ENCODE data around the gene MOGAT1. TPM values are rescaled to one million over a fixed set of nuclear protein-coding genes. Genes with fewer than 3 reads are reported as not detected.
A peak's percentile ranks its signal among the peaks of the same experiment; 100 is the strongest.

MOGAT1 gene, protein sequence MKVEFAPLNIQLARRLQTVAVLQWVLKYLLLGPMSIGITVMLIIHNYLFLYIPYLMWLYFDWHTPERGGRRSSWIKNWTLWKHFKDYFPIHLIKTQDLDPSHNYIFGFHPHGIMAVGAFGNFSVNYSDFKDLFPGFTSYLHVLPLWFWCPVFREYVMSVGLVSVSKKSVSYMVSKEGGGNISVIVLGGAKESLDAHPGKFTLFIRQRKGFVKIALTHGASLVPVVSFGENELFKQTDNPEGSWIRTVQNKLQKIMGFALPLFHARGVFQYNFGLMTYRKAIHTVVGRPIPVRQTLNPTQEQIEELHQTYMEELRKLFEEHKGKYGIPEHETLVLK
- total RNA-seq: not detected

- no peak within 1 kb of the TSS for H3K27ac Mint-ChIP-seq
- H3K4me3 Mint-ChIP-seq: peak within 1 kb of the TSS; percentile 62
- no peaks in the 10 kb centered on the region for H3K9me3 Mint-ChIP-seq
- no peaks in the 10 kb centered on the region for H3K36me3 Mint-ChIP-seq (ENCODE audit: low read depth)
- H3K27me3 Mint-ChIP-seq: peaks cover 51% of the 10 kb centered on the region
- H3K4me1 Mint-ChIP-seq: peaks cover 8% of the 10 kb centered on the region
- ATAC-seq (replicated peaks): peak; percentile 43
Measured at GRCh38 chr2:222671259-222672067, at the start of gene MOGAT1. MOGAT1 (plus strand) TSS chr2:222671658; CDS start chr2:222671786, 128 bp downstream.

GRCh38 chr2:222621893-222622292 lies 49.6 kb upstream of the MOGAT1 start:
- Mint-ChIP-seq H3K4me1 (no peaks in the 10 kb centered on the region), H3K36me3 (ENCODE audit: low read depth) (peaks cover 95% of the 10 kb centered on the region), H3K9me3 (no peaks in the 10 kb centered on the region), H3K4me3 (no peak overlapping the region), H3K27ac (no peak overlapping the region), H3K27me3 (no peaks in the 10 kb centered on the region)
- no peak for ATAC-seq (replicated peaks)

DNA sequence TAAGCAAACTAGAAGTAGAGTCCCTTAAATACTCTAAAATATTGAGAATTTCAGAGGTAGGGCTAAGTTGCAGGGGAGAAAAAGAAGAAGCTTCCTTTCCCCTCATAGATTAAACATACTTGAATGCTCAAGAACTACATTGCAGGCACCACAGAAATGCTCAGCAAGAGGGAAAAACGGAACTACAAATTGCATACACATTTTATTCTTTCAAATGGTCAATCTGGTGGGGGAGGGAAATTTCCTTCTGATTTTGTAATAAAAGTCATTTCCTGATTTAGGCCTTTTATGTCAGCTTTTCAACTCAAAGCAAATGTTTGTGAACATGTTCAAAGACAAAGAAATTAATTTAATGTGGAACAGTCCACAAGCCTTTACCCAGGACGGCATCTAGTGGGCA lies 48.5 kb upstream of the MOGAT1 start:
- Mint-ChIP-seq H3K4me1 (no peaks in the 10 kb centered on the region), H3K36me3 (ENCODE audit: low read depth) (peaks cover 97% of the 10 kb centered on the region), H3K4me3 (no peak overlapping the region), H3K27me3 (no peaks in the 10 kb centered on the region), H3K27ac (no peak overlapping the region), H3K9me3 (no peaks in the 10 kb centered on the region)
- no peak for ATAC-seq (replicated peaks)

DNA sequence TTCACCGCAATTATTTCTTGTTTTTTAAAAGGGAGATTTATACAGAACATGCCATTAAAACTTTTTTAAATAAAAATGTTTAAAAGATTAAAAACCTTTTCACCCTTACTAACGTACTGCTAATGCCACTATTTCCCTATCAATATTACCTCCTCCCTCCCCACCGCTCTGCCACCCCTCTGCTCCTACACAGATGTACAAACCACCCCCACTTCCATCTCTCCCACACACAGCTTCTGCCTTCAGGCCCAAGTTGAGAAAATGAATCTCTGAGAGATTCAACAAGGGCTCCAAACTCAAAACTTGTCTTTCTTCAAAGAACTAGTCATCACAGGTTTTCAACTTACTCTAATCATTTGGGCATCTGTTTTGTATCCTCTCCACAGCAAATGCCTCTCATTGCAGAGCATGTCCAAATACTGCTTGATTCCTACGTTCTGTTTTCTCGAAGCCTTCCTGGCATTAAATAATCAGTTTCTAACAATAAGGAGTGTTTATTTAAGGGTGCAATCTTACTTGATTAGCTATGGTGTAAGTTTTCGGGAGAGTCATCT lies 47.6 kb upstream of the MOGAT1 start:
- H3K27me3 Mint-ChIP-seq: no peaks in the 10 kb centered on the region
- H3K4me3 Mint-ChIP-seq: no peak overlapping the region
- H3K27ac Mint-ChIP-seq: no peak overlapping the region
- no peaks in the 10 kb centered on the region for H3K9me3 Mint-ChIP-seq
- H3K4me1 Mint-ChIP-seq: no peaks in the 10 kb centered on the region
- ATAC-seq (replicated peaks): no peak
- H3K36me3 Mint-ChIP-seq (ENCODE audit: low read depth): peaks cover 98% of the 10 kb centered on the region

GRCh38 chr2:222627764-222628163 lies 43.7 kb upstream of the MOGAT1 start:
- no peaks in the 10 kb centered on the region for H3K9me3 Mint-ChIP-seq
- no peak for ATAC-seq (replicated peaks)
- no peaks in the 10 kb centered on the region for H3K4me1 Mint-ChIP-seq
- H3K4me3 Mint-ChIP-seq: no peak overlapping the region
- no peaks in the 10 kb centered on the region for H3K27me3 Mint-ChIP-seq
- H3K27ac Mint-ChIP-seq: no peak overlapping the region
- peaks cover 98% of the 10 kb centered on the region for H3K36me3 Mint-ChIP-seq (ENCODE audit: low read depth)

- no peaks in the 10 kb centered on the region for H3K27me3 Mint-ChIP-seq
- H3K4me3 Mint-ChIP-seq: no peak overlapping the region
- ATAC-seq (replicated peaks): no peak
- H3K9me3 Mint-ChIP-seq: no peaks in the 10 kb centered on the region
- H3K36me3 Mint-ChIP-seq (ENCODE audit: low read depth): peaks cover 100% of the 10 kb centered on the region
- peaks cover 11% of the 10 kb centered on the region for H3K4me1 Mint-ChIP-seq
- H3K27ac Mint-ChIP-seq: no peak overlapping the region
Measured at GRCh38 chr2:222635295-222635694, 36.2 kb upstream of the MOGAT1 start.

DNA sequence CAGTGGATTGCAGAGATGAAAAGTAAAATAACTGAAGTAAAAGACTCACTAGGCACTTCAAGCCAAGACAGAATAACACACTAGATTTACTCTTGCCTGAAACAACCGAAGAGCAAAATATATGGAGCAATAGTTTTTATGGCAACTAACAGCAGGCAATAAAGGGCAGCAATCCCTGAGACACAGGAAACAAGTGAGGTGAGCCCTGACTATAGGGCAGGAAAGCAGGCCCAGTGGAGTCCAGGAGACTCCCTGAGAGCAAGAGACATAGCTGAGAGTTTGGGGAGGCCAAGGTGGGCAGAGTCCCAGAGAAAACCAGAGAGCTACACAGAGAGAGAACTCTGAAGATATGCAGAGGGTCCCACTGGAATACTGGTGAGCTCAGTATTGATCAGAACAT lies 34.4 kb upstream of the MOGAT1 start:
- Mint-ChIP-seq H3K27ac (no peak overlapping the region), H3K4me3 (no peak overlapping the region), H3K27me3 (no peaks in the 10 kb centered on the region), H3K36me3 (ENCODE audit: low read depth) (peaks cover 99% of the 10 kb centered on the region), H3K9me3 (no peaks in the 10 kb centered on the region), H3K4me1 (peaks cover 15% of the 10 kb centered on the region)
- no peak for ATAC-seq (replicated peaks)

DNA sequence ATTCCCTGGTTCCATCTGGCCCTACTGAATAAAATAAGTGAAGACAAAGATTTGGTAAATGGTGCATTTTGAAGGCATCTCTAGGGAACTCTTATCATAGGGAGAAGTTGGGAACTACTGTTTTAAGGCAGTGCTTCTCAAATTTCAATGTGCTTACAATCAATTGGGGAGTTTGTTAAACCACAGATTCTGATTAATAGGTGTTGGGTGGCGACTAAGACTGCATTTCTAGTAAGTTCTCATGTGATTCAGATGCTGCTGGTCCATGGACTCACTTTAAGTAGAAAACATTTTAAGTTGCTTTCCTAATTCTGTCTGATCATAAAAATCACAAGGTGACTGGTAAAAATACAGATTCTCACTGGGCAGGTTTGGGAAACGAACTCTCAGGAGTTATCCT lies 30.1 kb upstream of the MOGAT1 start:
- H3K9me3 Mint-ChIP-seq: no peaks in the 10 kb centered on the region
- H3K4me3 Mint-ChIP-seq: no peak overlapping the region
- no peak for ATAC-seq (replicated peaks)
- no peaks in the 10 kb centered on the region for H3K27me3 Mint-ChIP-seq
- no peak overlapping the region for H3K27ac Mint-ChIP-seq
- peaks cover 25% of the 10 kb centered on the region for H3K4me1 Mint-ChIP-seq
- H3K36me3 Mint-ChIP-seq (ENCODE audit: low read depth): peaks cover 99% of the 10 kb centered on the region

GRCh38 chr2:222643134-222643533 lies 28.3 kb upstream of the MOGAT1 start:
- Mint-ChIP-seq H3K27ac (no peak overlapping the region), H3K9me3 (no peaks in the 10 kb centered on the region), H3K4me3 (no peak overlapping the region), H3K4me1 (peaks cover 14% of the 10 kb centered on the region), H3K36me3 (ENCODE audit: low read depth) (peaks cover 99% of the 10 kb centered on the region), H3K27me3 (no peaks in the 10 kb centered on the region)
- no peak for ATAC-seq (replicated peaks)

DNA sequence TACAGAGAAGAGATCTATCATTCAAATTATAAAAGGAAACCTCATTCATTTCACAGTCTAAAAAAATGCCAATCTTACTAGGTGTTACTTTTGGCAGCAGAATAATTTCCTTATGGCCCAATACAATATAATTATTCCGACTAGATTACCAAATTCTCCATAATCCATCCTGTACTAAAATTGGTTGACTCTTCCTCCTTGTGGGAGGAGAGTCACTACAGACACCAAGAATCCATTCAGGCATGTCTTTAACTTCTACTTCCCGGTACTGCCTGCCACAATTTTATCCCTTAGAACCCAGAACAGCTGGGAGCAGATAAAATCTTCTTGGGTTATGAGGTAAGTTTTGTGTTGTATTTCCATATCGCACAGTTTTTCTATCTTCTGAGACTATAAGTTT lies 25.4 kb upstream of the MOGAT1 start:
- Mint-ChIP-seq H3K9me3 (no peaks in the 10 kb centered on the region), H3K4me3 (no peak overlapping the region), H3K27me3 (no peaks in the 10 kb centered on the region), H3K4me1 (peaks cover 24% of the 10 kb centered on the region), H3K36me3 (ENCODE audit: low read depth) (peaks cover 93% of the 10 kb centered on the region), H3K27ac (no peak overlapping the region)
- ATAC-seq (replicated peaks): no peak

- H3K4me3 Mint-ChIP-seq: no peak overlapping the region
- H3K27me3 Mint-ChIP-seq: no peaks in the 10 kb centered on the region
- no peak for ATAC-seq (replicated peaks)
- no peaks in the 10 kb centered on the region for H3K9me3 Mint-ChIP-seq
- H3K27ac Mint-ChIP-seq: no peak overlapping the region
- H3K36me3 Mint-ChIP-seq (ENCODE audit: low read depth): peaks cover 70% of the 10 kb centered on the region
- peaks cover 37% of the 10 kb centered on the region for H3K4me1 Mint-ChIP-seq
Measured at GRCh38 chr2:222649801-222650200, 21.7 kb upstream of the MOGAT1 start.

DNA sequence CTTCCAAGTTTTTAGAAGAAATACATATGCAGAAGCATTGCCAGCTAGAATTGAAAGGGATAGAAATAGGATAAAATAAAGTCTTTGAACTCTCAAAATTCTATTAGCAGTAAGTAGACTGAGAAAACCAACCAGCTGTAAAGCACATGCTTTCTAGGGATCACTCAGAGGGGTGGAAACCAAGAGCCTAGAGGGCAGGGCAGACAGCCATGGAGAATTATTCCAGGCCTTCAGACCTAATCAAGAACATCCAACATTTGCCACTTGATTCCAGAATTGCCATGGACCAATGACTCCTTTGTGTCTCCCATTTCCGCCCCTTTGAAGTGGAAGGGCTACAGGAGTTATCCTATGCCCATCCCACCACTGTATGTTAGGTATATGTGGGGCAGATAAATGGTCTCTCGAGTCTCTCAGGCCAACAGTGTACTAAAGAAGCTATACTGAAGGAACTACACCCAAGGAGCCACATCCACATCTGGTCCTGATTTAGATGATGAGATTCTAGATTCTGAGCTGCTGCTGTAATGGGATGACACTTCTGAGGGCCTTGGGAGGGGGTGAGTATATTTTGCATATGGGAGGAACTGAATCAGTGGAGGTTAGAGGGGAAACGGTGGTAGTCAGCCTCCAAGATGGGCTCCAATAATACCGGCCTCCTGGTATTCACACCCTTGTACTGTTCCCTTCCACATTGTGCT lies 19.6 kb upstream of the MOGAT1 start:
- Mint-ChIP-seq H3K4me3 (peak overlapping the region; percentile 99), H3K27ac (peak overlapping the region; percentile 73), H3K4me1 (peaks cover 34% of the 10 kb centered on the region), H3K36me3 (ENCODE audit: low read depth) (peaks cover 61% of the 10 kb centered on the region), H3K9me3 (no peaks in the 10 kb centered on the region), H3K27me3 (no peaks in the 10 kb centered on the region)
- ATAC-seq (replicated peaks): no peak

GRCh38 chr2:222652491-222653255 lies 18.8 kb upstream of the MOGAT1 start:
- Mint-ChIP-seq H3K4me3 (peak overlapping the region; percentile 99), H3K27ac (peak overlapping the region; percentile 73), H3K36me3 (ENCODE audit: low read depth) (peaks cover 52% of the 10 kb centered on the region), H3K27me3 (no peaks in the 10 kb centered on the region), H3K4me1 (peaks cover 35% of the 10 kb centered on the region), H3K9me3 (no peaks in the 10 kb centered on the region)
- peak; percentile 51 for ATAC-seq (replicated peaks)

GRCh38 chr2:222653280-222653679 lies 18.2 kb upstream of the MOGAT1 start:
- Mint-ChIP-seq H3K4me3 (peak overlapping the region; percentile 99), H3K27ac (peak overlapping the region; percentile 73), H3K36me3 (ENCODE audit: low read depth) (peaks cover 46% of the 10 kb centered on the region), H3K27me3 (no peaks in the 10 kb centered on the region), H3K9me3 (no peaks in the 10 kb centered on the region), H3K4me1 (peaks cover 35% of the 10 kb centered on the region)
- peak; percentile 10 for ATAC-seq (replicated peaks)

Data from activated T-helper 17 cell treated with anti-CD3 and anti-CD28 coated beads, Interleukin-2, amount 50 U/mL, for 72 hours (primary cell).